ENCODE results near the gene MTUS2. TPM values are rescaled to one million over a fixed set of nuclear protein-coding genes. Genes with fewer than 3 reads are reported as not detected.

MTUS2 gene
- total and polyA plus RNA-seq, 3 experiments from 2014 or later, result 0.60 TPM; not detected in 2

DNA sequence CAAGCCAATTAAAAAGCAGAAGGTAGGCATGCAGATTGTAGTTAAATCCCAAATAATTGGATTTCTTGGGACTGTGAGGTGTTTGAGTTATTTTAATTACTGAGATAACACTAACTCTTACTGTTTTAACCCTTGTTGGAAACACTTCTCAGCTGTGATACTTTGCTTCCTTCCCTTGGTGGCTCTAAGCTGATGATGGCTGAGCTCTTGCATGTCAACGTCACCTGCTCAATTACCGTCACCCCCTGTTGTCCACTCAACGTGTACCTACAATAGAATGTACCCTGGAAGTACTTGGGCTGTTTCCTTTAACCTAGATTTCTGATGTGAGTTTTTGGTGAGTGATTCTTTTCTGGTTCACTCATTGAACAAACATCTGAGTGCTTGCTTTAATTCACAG is 471.9 kb downstream of the MTUS2 start:
- no peak overlapping the region for H3K4me3 Mint-ChIP-seq
- no peak for DNase-seq

DNA sequence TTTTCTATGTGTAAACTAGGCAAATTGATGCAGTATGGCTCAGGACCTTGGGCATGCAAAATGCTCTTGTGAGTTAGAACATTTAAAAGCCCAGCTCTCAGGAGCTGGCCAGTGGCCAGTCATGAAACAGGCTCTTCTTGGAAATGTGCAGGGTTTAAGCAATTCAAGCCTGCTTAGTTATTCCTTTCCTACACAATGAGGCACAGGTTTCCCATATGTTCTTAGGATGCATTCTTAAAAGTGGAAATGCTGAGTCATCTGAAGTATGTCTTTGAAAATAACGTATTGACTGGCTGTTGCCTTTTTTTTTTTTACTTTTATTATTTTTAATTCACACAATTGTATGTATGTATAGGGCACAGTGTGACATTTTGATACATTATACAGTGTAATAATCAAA is 474.7 kb downstream of the MTUS2 start:
- no peak overlapping the region for H3K4me3 Mint-ChIP-seq
- DNase-seq, result no peak
- H3K36me3 Mint-ChIP-seq, result no peaks in the 10 kb centered on the region
- H3K27ac Mint-ChIP-seq, result no peak overlapping the region
- H3K4me1 ChIP-seq (ENCODE audit: insufficient read depth, low read length), result no peaks in the 10 kb centered on the region
- no peaks in the 10 kb centered on the region for H3K36me3 ChIP-seq (ENCODE audit: insufficient read depth, low read length)
- ChIA-PET POLR2A (no interaction called here), CTCF (no interaction called here)
- H3K4me1 Mint-ChIP-seq, result no peaks in the 10 kb centered on the region
- H3K27ac ChIP-seq (ENCODE audit: low read depth, low read length), result no peak overlapping the region
- peaks cover 3% of the 10 kb centered on the region for H3K27me3 ChIP-seq (ENCODE audit: insufficient read depth, low read length, poor library complexity, severe bottlenecking)
- H3K27me3 Mint-ChIP-seq, result peaks cover 1 to 5% of the 10 kb centered on the region in 2 donors
- peaks cover 0 to 6% (median 4%) of the 10 kb centered on the region in 5 donors for H3K9me3 Mint-ChIP-seq
- no peak overlapping the region for H3K4me3 ChIP-seq (ENCODE audit: low read length)
- no peaks in the 10 kb centered on the region for H3K9me3 ChIP-seq (ENCODE audit: low read length)

More for the DNA sequence above, 471.9 kb downstream of the MTUS2 start:
- Mint-ChIP-seq H3K36me3 (no peaks in the 10 kb centered on the region), H3K27ac (no peak overlapping the region), H3K4me1 (no peaks in the 10 kb centered on the region), H3K27me3 (peaks cover 0 to 1% of the 10 kb centered on the region in 2 donors), H3K9me3 (peaks cover 0 to 6% (median 4%) of the 10 kb centered on the region in 5 donors)
- ChIA-PET POLR2A (no interaction called here), CTCF (no interaction called here)
- Histone ChIP-seq H3K4me1 (ENCODE audit: insufficient read depth, low read length) (no peaks in the 10 kb centered on the region), H3K9me3 (ENCODE audit: low read length) (no peaks in the 10 kb centered on the region), H3K4me3 (ENCODE audit: low read length) (no peak overlapping the region), H3K36me3 (ENCODE audit: insufficient read depth, low read length) (no peaks in the 10 kb centered on the region), H3K27me3 (ENCODE audit: insufficient read depth, low read length, poor library complexity, severe bottlenecking) (no peaks in the 10 kb centered on the region), H3K27ac (ENCODE audit: low read depth, low read length) (no peak overlapping the region)

DNA sequence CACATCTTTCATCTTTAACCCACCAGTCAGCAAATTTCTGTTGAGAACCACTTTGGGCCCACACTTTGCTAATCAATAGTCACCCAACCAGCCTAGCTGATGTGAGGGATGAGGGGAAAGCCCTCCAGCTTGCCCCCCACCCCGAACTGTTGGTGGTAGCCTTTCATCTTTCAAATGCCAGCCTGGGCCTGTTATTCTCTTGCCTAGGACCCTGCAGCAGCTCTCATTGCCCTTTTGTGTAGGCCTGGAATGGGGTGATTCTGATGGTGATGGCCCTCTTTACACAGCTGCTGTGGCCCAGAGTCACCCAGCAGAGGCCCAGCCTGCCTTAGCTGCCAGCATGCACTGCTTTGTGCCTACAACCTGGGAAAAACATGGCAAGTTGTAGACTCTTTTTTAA is 480.9 kb downstream of the MTUS2 start:
- no peak overlapping the region for H3K4me3 ChIP-seq (ENCODE audit: low read length)

GRCh38 chr13:29304148-29304547 is 484.0 kb downstream of the MTUS2 start:
- peaks cover 17 to 34% (median 26%) of the 10 kb centered on the region in 5 donors for H3K9me3 Mint-ChIP-seq
- H3K27ac Mint-ChIP-seq, result no peak overlapping the region
- no peaks in the 10 kb centered on the region for H3K27me3 ChIP-seq (ENCODE audit: insufficient read depth, low read length, poor library complexity, severe bottlenecking)
- no peak overlapping the region for H3K4me3 ChIP-seq (ENCODE audit: low read length)
- H3K4me1 ChIP-seq (ENCODE audit: insufficient read depth, low read length), result no peaks in the 10 kb centered on the region
- H3K27ac ChIP-seq (ENCODE audit: low read depth, low read length), result no peak overlapping the region
- ChIA-PET POLR2A (no interaction called here), CTCF (no interaction called here)
- no peaks in the 10 kb centered on the region for H3K4me1 Mint-ChIP-seq
- H3K9me3 ChIP-seq (ENCODE audit: low read length), result no peaks in the 10 kb centered on the region
- H3K36me3 ChIP-seq (ENCODE audit: insufficient read depth, low read length), result no peaks in the 10 kb centered on the region
- H3K27me3 Mint-ChIP-seq, result peaks cover 3 to 9% of the 10 kb centered on the region in 2 donors
- H3K36me3 Mint-ChIP-seq, result peaks cover 0 to 4% (median 0%) of the 10 kb centered on the region in 3 donors
- DNase-seq, result no peak
- no peak overlapping the region for H3K4me3 Mint-ChIP-seq

More for the DNA sequence above, 480.9 kb downstream of the MTUS2 start:
- Histone ChIP-seq H3K4me1 (ENCODE audit: insufficient read depth, low read length) (no peaks in the 10 kb centered on the region), H3K9me3 (ENCODE audit: low read length) (no peaks in the 10 kb centered on the region), H3K27me3 (ENCODE audit: insufficient read depth, low read length, poor library complexity, severe bottlenecking) (peaks cover 3% of the 10 kb centered on the region), H3K27ac (ENCODE audit: low read depth, low read length) (no peak overlapping the region), H3K36me3 (ENCODE audit: insufficient read depth, low read length) (no peaks in the 10 kb centered on the region)
- Mint-ChIP-seq H3K27ac (no peak overlapping the region), H3K36me3 (peaks cover 0 to 4% (median 0%) of the 10 kb centered on the region in 3 donors), H3K9me3 (peaks cover 16 to 33% (median 22%) of the 10 kb centered on the region in 5 donors), H3K27me3 (peaks cover 0 to 11% of the 10 kb centered on the region in 2 donors), H3K4me3 (no peak overlapping the region), H3K4me1 (no peaks in the 10 kb centered on the region)
- ChIA-PET POLR2A (no interaction called here), CTCF (no interaction called here)
- no peak for DNase-seq

DNA sequence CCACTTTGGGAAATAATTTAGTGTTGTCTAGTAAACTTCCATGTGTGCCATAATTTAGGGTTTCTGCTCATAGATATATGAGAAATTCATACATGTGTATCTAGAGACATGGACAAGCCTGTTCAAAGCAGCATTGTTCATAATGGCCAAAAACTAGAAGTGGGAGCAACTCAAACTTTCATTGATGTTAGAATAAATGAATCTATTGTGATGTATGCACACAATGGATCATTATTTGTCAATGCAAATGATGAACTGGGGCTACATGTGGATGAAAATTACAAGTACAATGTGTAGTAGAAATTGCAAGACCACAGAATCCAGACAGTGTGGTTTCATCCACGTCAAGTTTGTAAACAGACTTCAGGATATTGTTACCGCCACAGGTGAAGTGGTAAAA is 490.7 kb downstream of the MTUS2 start:
- Mint-ChIP-seq H3K27me3 (peaks cover 0 to 3% of the 10 kb centered on the region in 2 donors), H3K4me3 (no peak overlapping the region), H3K36me3 (no peaks in the 10 kb centered on the region), H3K4me1 (no peaks in the 10 kb centered on the region), H3K9me3 (peaks cover 0 to 8% (median 4%) of the 10 kb centered on the region in 5 donors), H3K27ac (no peak overlapping the region)
- Histone ChIP-seq H3K27me3 (ENCODE audit: insufficient read depth, low read length, poor library complexity, severe bottlenecking) (no peaks in the 10 kb centered on the region), H3K9me3 (ENCODE audit: low read length) (no peaks in the 10 kb centered on the region), H3K4me3 (ENCODE audit: low read length) (no peak overlapping the region), H3K4me1 (ENCODE audit: insufficient read depth, low read length) (no peaks in the 10 kb centered on the region), H3K36me3 (ENCODE audit: insufficient read depth, low read length) (no peaks in the 10 kb centered on the region), H3K27ac (ENCODE audit: low read depth, low read length) (no peak overlapping the region)
- POLR2A ChIA-PET, result no interaction called here
- DNase-seq, result no peak
- CTCF ChIA-PET, result no interaction called here

GRCh38 chr13:29315847-29316246 is 495.7 kb downstream of the MTUS2 start:
- Histone ChIP-seq H3K27ac (ENCODE audit: low read depth, low read length) (no peak overlapping the region), H3K9me3 (ENCODE audit: low read length) (no peaks in the 10 kb centered on the region), H3K4me1 (ENCODE audit: insufficient read depth, low read length) (no peaks in the 10 kb centered on the region), H3K36me3 (ENCODE audit: insufficient read depth, low read length) (no peaks in the 10 kb centered on the region), H3K27me3 (ENCODE audit: insufficient read depth, low read length, poor library complexity, severe bottlenecking) (no peaks in the 10 kb centered on the region), H3K4me3 (ENCODE audit: low read length) (no peak overlapping the region)
- ChIA-PET CTCF (no interaction called here), POLR2A (no interaction called here)
- Mint-ChIP-seq H3K27me3 (peaks cover 0 to 4% of the 10 kb centered on the region in 2 donors), H3K9me3 (peaks cover 0 to 2% (median 0%) of the 10 kb centered on the region in 5 donors), H3K27ac (no peak overlapping the region), H3K4me1 (no peaks in the 10 kb centered on the region), H3K36me3 (no peaks in the 10 kb centered on the region), H3K4me3 (no peak overlapping the region)
- no peak for DNase-seq

GRCh38 chr13:29317828-29318227 is 497.7 kb downstream of the MTUS2 start:
- ChIA-PET POLR2A (no interaction called here), CTCF (no interaction called here)
- Mint-ChIP-seq H3K27me3 (peaks cover 3 to 7% of the 10 kb centered on the region in 2 donors), H3K9me3 (peaks cover 0 to 5% (median 2%) of the 10 kb centered on the region in 5 donors), H3K27ac (no peak overlapping the region), H3K4me1 (no peaks in the 10 kb centered on the region), H3K36me3 (peaks cover 0 to 4% (median 0%) of the 10 kb centered on the region in 3 donors), H3K4me3 (no peak overlapping the region)
- DNase-seq, result no peak
- Histone ChIP-seq H3K9me3 (ENCODE audit: low read length) (no peaks in the 10 kb centered on the region), H3K36me3 (ENCODE audit: insufficient read depth, low read length) (no peaks in the 10 kb centered on the region), H3K4me1 (ENCODE audit: insufficient read depth, low read length) (no peaks in the 10 kb centered on the region), H3K27ac (ENCODE audit: low read depth, low read length) (no peak overlapping the region), H3K27me3 (ENCODE audit: insufficient read depth, low read length, poor library complexity, severe bottlenecking) (no peaks in the 10 kb centered on the region), H3K4me3 (ENCODE audit: low read length) (no peak overlapping the region)

DNA sequence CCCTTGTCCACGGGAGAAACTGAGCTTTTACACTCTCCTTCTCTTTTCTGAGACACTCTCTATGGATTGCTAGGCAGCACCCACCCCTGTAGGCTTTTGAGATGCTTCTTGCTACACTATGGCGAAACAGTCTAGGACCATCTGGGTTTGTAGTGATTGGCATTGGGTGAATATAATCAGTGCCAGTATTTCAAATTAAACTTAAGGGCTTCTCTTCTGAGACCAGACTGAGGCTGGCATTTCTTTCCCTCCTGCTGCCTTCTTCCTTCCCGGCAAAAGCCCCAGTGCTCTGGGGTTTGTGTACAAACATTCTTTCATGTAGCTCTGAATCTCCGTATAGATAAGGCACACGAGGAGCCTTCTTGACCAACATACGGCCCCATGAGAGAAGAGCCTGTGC is 498.6 kb downstream of the MTUS2 start:
- CTCF ChIA-PET, result no interaction called here
- no peak overlapping the region for H3K4me3 ChIP-seq (ENCODE audit: low read length)

DNA sequence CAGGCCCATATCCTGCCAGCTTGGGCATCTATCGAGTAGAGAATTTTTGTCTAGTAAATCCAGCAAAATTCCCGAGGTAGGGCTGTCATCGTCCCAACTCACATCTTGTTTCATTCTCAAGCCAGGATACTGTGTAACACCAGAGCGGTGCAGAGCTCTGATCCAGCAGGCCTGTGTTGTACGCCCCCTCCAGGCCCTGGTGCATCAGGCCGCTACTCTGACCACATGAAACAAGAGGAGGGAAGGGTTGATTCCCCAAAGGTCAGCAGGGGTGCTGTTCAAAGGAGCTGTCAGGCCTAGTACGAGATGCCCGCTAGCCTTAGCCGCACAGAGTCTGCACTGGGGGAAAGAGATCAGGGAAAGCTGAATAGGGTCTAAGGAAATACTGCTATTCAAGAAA is 499.3 kb downstream of the MTUS2 start:
- no peak for DNase-seq
- Mint-ChIP-seq H3K4me1 (no peaks in the 10 kb centered on the region), H3K9me3 (peaks cover 0 to 5% (median 2%) of the 10 kb centered on the region in 5 donors), H3K27me3 (peaks cover 3 to 7% of the 10 kb centered on the region in 2 donors), H3K4me3 (no peak overlapping the region), H3K36me3 (peaks cover 0 to 4% (median 0%) of the 10 kb centered on the region in 3 donors), H3K27ac (no peak overlapping the region)
- Histone ChIP-seq H3K9me3 (ENCODE audit: low read length) (no peaks in the 10 kb centered on the region), H3K36me3 (ENCODE audit: insufficient read depth, low read length) (no peaks in the 10 kb centered on the region), H3K4me1 (ENCODE audit: insufficient read depth, low read length) (no peaks in the 10 kb centered on the region), H3K4me3 (ENCODE audit: low read length) (no peak overlapping the region), H3K27ac (ENCODE audit: low read depth, low read length) (no peak overlapping the region), H3K27me3 (ENCODE audit: insufficient read depth, low read length, poor library complexity, severe bottlenecking) (no peaks in the 10 kb centered on the region)
- CTCF ChIA-PET, result no interaction called here
- POLR2A ChIA-PET, result no interaction called here

More for the DNA sequence above, 498.6 kb downstream of the MTUS2 start:
- no peaks in the 10 kb centered on the region for H3K36me3 ChIP-seq (ENCODE audit: insufficient read depth, low read length)
- no peak for DNase-seq
- no peaks in the 10 kb centered on the region for H3K4me1 ChIP-seq (ENCODE audit: insufficient read depth, low read length)
- H3K27ac ChIP-seq (ENCODE audit: low read depth, low read length), result no peak overlapping the region
- no peak overlapping the region for H3K4me3 Mint-ChIP-seq
- no peaks in the 10 kb centered on the region for H3K9me3 ChIP-seq (ENCODE audit: low read length)
- peaks cover 0 to 5% (median 2%) of the 10 kb centered on the region in 5 donors for H3K9me3 Mint-ChIP-seq
- peaks cover 0 to 4% (median 0%) of the 10 kb centered on the region in 3 donors for H3K36me3 Mint-ChIP-seq
- H3K4me1 Mint-ChIP-seq, result no peaks in the 10 kb centered on the region
- H3K27me3 ChIP-seq (ENCODE audit: insufficient read depth, low read length, poor library complexity, severe bottlenecking), result no peaks in the 10 kb centered on the region
- no peak overlapping the region for H3K27ac Mint-ChIP-seq
- POLR2A ChIA-PET, result no interaction called here
- H3K27me3 Mint-ChIP-seq, result peaks cover 3 to 7% of the 10 kb centered on the region in 2 donors
